ENCODE results near the gene KIZ.

Gene KIZ

DNA sequence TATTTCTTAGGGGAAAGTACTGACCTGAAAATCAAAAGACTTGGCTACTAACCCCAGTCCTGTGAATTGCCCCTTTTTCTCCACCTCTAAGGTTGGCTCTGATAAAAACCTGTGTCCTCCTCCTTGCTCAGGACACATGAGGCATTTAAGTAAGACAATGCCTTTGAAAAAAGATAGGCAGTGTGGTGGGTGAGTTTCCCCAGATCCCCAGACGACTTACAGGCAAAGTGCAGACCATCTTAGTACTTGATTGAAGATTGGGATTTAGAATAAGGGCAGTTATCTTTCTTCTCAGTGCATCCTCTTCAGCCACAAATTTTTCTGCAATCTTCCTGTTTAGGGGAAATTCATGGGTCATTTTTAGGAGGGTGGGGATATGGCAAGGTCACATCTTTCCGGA lies 87.8 kb downstream of the KIZ start:
- TF ChIP-seq TAF1 (IDR thresholded peaks at IDR 0.05; ENCODE audit: borderline replicate concordance, insufficient read depth, low read length) = no peak

DNA sequence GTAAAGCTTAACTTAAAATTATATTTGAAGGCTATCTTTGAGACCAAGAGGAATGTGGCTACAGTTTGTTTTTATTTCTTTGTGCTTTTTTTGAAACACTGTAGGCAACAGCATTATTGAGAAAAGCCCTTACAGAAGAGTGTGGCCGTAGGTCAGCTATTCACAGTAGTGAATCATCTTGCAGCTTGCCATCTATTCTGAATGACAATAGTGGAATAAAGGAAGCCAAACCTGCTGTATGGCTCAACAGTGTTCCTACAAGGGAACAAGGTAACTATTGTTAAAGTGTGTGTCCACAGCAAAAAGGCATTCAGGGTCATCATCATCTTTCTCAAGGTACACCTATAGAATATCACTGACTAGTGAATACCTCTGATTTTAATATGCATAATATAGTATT lies 88.5 kb downstream of the KIZ start:
- TF ChIP-seq, protein P1, sequence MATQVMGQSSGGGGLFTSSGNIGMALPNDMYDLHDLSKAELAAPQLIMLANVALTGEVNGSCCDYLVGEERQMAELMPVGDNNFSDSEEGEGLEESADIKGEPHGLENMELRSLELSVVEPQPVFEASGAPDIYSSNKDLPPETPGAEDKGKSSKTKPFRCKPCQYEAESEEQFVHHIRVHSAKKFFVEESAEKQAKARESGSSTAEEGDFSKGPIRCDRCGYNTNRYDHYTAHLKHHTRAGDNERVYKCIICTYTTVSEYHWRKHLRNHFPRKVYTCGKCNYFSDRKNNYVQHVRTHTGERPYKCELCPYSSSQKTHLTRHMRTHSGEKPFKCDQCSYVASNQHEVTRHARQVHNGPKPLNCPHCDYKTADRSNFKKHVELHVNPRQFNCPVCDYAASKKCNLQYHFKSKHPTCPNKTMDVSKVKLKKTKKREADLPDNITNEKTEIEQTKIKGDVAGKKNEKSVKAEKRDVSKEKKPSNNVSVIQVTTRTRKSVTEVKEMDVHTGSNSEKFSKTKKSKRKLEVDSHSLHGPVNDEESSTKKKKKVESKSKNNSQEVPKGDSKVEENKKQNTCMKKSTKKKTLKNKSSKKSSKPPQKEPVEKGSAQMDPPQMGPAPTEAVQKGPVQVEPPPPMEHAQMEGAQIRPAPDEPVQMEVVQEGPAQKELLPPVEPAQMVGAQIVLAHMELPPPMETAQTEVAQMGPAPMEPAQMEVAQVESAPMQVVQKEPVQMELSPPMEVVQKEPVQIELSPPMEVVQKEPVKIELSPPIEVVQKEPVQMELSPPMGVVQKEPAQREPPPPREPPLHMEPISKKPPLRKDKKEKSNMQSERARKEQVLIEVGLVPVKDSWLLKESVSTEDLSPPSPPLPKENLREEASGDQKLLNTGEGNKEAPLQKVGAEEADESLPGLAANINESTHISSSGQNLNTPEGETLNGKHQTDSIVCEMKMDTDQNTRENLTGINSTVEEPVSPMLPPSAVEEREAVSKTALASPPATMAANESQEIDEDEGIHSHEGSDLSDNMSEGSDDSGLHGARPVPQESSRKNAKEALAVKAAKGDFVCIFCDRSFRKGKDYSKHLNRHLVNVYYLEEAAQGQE (IDR thresholded peaks at IDR 0.05; ENCODE audit: insufficient read depth in 1 of 2, low read depth in 2 of 2, low read length in 2 of 2) = no peak
- TF ChIP-seq TAF1 (IDR thresholded peaks at IDR 0.05; ENCODE audit: borderline replicate concordance, insufficient read depth, low read length) (no peak), POLR2AphosphoS5 (IDR thresholded peaks at IDR 0.05; ENCODE audit: low read depth, low read length) (no peak), SIN3A (IDR thresholded peaks at IDR 0.05; ENCODE audit: borderline replicate concordance, insufficient read depth, low read length) (no peak), FOXP2 (optimal IDR thresholded peaks at IDR 0.05; ENCODE audit: borderline replicate concordance, extremely low read depth, extremely low read length, insufficient read depth) (no peak)

DNA sequence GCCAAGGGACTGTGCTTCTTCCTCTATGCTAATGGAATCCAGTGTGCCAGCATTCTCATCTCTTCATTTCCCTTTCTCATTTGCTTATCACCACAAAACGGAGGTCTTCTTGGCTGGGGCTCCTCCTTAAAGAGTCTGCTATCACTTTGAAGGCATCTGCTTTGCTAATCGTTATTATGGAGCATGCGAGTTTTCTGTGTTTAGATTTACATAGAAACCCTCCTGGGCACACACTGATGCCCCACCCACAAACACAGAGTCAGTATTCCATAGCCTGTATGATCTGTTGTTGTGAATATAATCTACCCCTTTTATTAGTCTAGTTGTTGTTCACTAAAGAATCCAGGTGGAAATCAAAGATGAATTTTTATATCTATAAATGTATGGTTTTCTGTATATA lies 93.8 kb downstream of the KIZ start:
- TF ChIP-seq TAF1 (IDR thresholded peaks at IDR 0.05; ENCODE audit: borderline replicate concordance, insufficient read depth, low read length) = no peak
- TF ChIP-seq, protein P1 (IDR thresholded peaks at IDR 0.05; ENCODE audit: insufficient read depth in 1 of 2, low read depth in 2 of 2, low read length in 2 of 2) = no peak
- TF ChIP-seq POLR2AphosphoS5 (IDR thresholded peaks at IDR 0.05; ENCODE audit: low read depth, low read length) = no peak
- TF ChIP-seq SIN3A (IDR thresholded peaks at IDR 0.05; ENCODE audit: borderline replicate concordance, insufficient read depth, low read length) = no peak
- TF ChIP-seq FOXP2 (optimal IDR thresholded peaks at IDR 0.05; ENCODE audit: borderline replicate concordance, extremely low read depth, extremely low read length, insufficient read depth) = no peak

DNA sequence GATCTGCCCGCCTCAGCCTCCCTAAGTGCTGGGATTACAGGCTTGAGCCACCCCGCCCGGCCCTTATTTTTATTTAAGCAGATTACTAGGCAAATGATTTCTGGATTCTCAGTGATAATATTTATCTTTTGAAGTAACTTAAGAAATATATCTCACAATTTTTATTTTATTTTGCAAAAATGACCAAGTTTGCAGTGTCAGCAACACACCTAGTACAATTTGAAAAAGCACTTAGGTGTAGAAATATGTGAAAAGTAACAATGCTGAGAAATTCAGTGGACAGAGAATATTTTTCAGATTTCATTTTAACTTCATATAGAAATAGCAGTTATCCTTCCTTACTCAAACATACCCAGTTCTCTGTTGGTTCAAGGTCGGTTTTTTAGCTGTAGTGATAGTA lies 98.3 kb downstream of the KIZ start:
- TF ChIP-seq TAF1 (IDR thresholded peaks at IDR 0.05; ENCODE audit: borderline replicate concordance, insufficient read depth, low read length) = no peak
- TF ChIP-seq SIN3A (IDR thresholded peaks at IDR 0.05; ENCODE audit: borderline replicate concordance, insufficient read depth, low read length) = no peak
- TF ChIP-seq, protein P1 (IDR thresholded peaks at IDR 0.05; ENCODE audit: insufficient read depth in 1 of 2, low read depth in 2 of 2, low read length in 2 of 2) = no peak
- TF ChIP-seq FOXP2 (optimal IDR thresholded peaks at IDR 0.05; ENCODE audit: borderline replicate concordance, extremely low read depth, extremely low read length, insufficient read depth) = no peak
- no peak for TF ChIP-seq POLR2AphosphoS5 (IDR thresholded peaks at IDR 0.05; ENCODE audit: low read depth, low read length)

DNA sequence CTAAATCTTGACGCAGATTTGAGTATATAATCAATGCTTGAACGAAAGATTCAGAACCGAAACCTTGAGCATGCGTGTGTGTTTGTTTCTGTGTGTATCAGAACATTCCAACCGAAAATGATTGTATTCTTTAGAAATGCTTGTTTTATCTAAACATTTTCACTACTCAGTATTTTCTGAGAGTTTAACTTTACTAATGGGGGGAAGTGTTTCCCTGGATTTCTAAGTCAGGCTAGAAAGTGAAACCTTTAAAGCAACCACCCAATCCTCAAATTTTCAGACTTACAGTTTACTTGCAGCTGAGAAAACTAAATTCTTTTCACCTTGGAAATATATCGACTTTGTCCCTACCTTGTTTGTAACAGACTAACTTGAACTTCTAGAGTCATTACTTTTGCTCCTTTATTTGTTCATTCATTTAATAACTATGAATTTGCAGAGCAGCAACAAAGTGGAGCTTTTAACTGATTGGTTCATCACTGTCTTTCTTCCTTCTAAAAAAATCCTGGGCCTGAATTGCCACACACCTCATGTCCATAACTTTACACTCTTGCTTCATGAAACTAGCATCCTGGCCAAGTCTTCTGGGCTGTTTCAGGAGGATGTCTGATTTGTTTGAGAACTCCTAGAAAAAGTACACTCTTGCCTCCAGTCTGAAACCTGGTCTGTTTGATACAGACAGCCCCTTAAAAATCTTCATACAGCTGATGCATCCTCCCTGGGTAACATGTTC lies 99.5 kb downstream of the KIZ start:
- TF ChIP-seq SIN3A (IDR thresholded peaks at IDR 0.05; ENCODE audit: borderline replicate concordance, insufficient read depth, low read length) (no peak), FOXP2 (optimal IDR thresholded peaks at IDR 0.05; ENCODE audit: borderline replicate concordance, extremely low read depth, extremely low read length, insufficient read depth) (no peak), POLR2AphosphoS5 (IDR thresholded peaks at IDR 0.05; ENCODE audit: low read depth, low read length) (no peak), TAF1 (IDR thresholded peaks at IDR 0.05; ENCODE audit: borderline replicate concordance, insufficient read depth, low read length) (no peak)
- TF ChIP-seq, protein P1 (IDR thresholded peaks at IDR 0.05; ENCODE audit: insufficient read depth in 1 of 2, low read depth in 2 of 2, low read length in 2 of 2) = no peak

All from PFSK-1 (cell line).